Hippocampal formation (tissue), 2 donors: ENCODE results near the gene GLDN.

Source experiments
- DNase-seq, 2 donors: peaks; one replicate each; lab custom pipeline; 2025; lab: John Stamatoyannopoulos, UW

GLDN gene

GRCh38 chr15:51322621-51323296 is 18.7 kb upstream of the GLDN start:
- no peak for DNase-seq

- DNase-seq, result no peak
Observed at GRCh38 chr15:51323749-51324148, 17.7 kb upstream of the GLDN start.

- DNase-seq, result no peak
Observed at GRCh38 chr15:51325167-51325566, 16.3 kb upstream of the GLDN start.

GRCh38 chr15:51327081-51327480 is 14.4 kb upstream of the GLDN start:
- DNase-seq, result no peak

- no peak for DNase-seq
Observed at GRCh38 chr15:51328926-51329325, 12.5 kb upstream of the GLDN start.

- no peak for DNase-seq
Observed at GRCh38 chr15:51331141-51331540, 10.3 kb upstream of the GLDN start.

- peak in 1 of 2 donors; percentile 30 for DNase-seq
Observed at GRCh38 chr15:51332206-51333147, 9.0 kb upstream of the GLDN start.

- DNase-seq, result no peak
Observed at GRCh38 chr15:51333571-51333970, 7.9 kb upstream of the GLDN start.

- no peak for DNase-seq
Observed at GRCh38 chr15:51334011-51334451, 7.4 kb upstream of the GLDN start.

- no peak for DNase-seq
Observed at GRCh38 chr15:51335087-51335486, 6.4 kb upstream of the GLDN start.

GRCh38 chr15:51335538-51336410 is 5.7 kb upstream of the GLDN start:
- DNase-seq, result no peak

GRCh38 chr15:51338496-51338895 is 3.0 kb upstream of the GLDN start, which contains the start of gene CYP19A1:
TSS of gene CYP19A1 (minus strand) at chr15:51338596. CDS start at chr15:51242912, 95,684 bp downstream.
- no peak for DNase-seq

GRCh38 chr15:51342227-51342999 is 958 bp downstream of the GLDN start:
- peak in 1 of 2 donors; percentile 45 for DNase-seq

- no peak for DNase-seq
Observed at GRCh38 chr15:51343466-51343865, 2.0 kb downstream of the GLDN start.

GRCh38 chr15:51346136-51346535 is 4.7 kb downstream of the GLDN start:
- DNase-seq, result no peak

- peak in 1 of 2 donors; percentile 87 for DNase-seq
Observed at GRCh38 chr15:51348688-51349087, 7.2 kb downstream of the GLDN start.

GRCh38 chr15:51349156-51349844 is 7.8 kb downstream of the GLDN start:
- DNase-seq, result peak in 1 of 2 donors; percentile 48

- no peak for DNase-seq
Observed at GRCh38 chr15:51350723-51351122, 9.3 kb downstream of the GLDN start.

- no peak for DNase-seq
Observed at GRCh38 chr15:51353976-51354375, 12.5 kb downstream of the GLDN start.

- no peak for DNase-seq
Observed at GRCh38 chr15:51355096-51355495, 13.6 kb downstream of the GLDN start.
